ENCODE measurements around the gene CTSZ. TPM values are rescaled to one million over a fixed set of nuclear protein-coding genes. Genes with fewer than 3 reads are reported as not detected.
"Not testable (repeated sequence)": the region's sequence is repeated elsewhere in the genome, so short reads cannot be mapped to it uniquely, and the experiment has no call there.

The CTSZ gene
- total RNA-seq, 2 experiments from 2014 or later = 48.2 to 53.3 TPM

- Mint-ChIP-seq H3K4me1 (peaks cover 59% of the 10 kb centered on the region), H3K36me3 (ENCODE audit: low read depth) (peaks cover 33% of the 10 kb centered on the region), H3K4me3 (peak overlapping the region; percentile 90)
- not testable (repeated sequence) for DNase-seq, H3K27me3 Mint-ChIP-seq, H3K27ac Mint-ChIP-seq, H3K9me3 Mint-ChIP-seq
- ChIA-PET CTCF (interaction anchor here (4.2 kb wide), 1 partner anchor 10 kb away, joined by 16 read pairs; the partner anchor contains the start of gene ATP5F1E), POLR2A (interaction anchor here (0.5 kb wide), 1 partner anchor 122 kb away, joined by 3 read pairs; no protein-coding TSS in a partner anchor)
Observed at GRCh38 chr20:59041487-59041886, 34.4 kb upstream of the CTSZ start.

- Mint-ChIP-seq H3K4me3 (peak overlapping the region; percentile 90), H3K27me3 (no peaks in the 10 kb centered on the region), H3K36me3 (ENCODE audit: low read depth) (peaks cover 40% of the 10 kb centered on the region), H3K27ac (peak overlapping the region; percentile 68), H3K4me1 (peaks cover 67% of the 10 kb centered on the region), H3K9me3 (no peaks in the 10 kb centered on the region)
- ChIA-PET POLR2A (no interaction called here), CTCF (interaction anchor here (0.6 to 4.2 kb wide), 3 partner anchors 9 to 650 kb away, joined by 3 to 16 read pairs (median 4); partner anchors contain the start of gene ATP5F1E)
- no peak for DNase-seq
Observed at GRCh38 chr20:59040667-59041066, 33.6 kb upstream of the CTSZ start.

- peaks cover 71% of the 10 kb centered on the region for H3K4me1 Mint-ChIP-seq
- H3K9me3 Mint-ChIP-seq = no peaks in the 10 kb centered on the region
- H3K36me3 Mint-ChIP-seq (ENCODE audit: low read depth) = peaks cover 52% of the 10 kb centered on the region
- no peak for DNase-seq
- H3K27me3 Mint-ChIP-seq = no peaks in the 10 kb centered on the region
- ChIA-PET CTCF (interaction anchor here (0.6 kb wide), 1 partner anchor 57 kb away, joined by 3 read pairs; no protein-coding TSS in a partner anchor), POLR2A (no interaction called here)
- no peak overlapping the region for H3K4me3 Mint-ChIP-seq
- peak overlapping the region; percentile 34 for H3K27ac Mint-ChIP-seq
Observed at GRCh38 chr20:59039233-59039632, 32.2 kb upstream of the CTSZ start.

GRCh38 chr20:59037386-59037785 lies 30.3 kb upstream of the CTSZ start:
- Mint-ChIP-seq H3K36me3 (ENCODE audit: low read depth) (peaks cover 63% of the 10 kb centered on the region), H3K4me1 (peaks cover 66% of the 10 kb centered on the region), H3K9me3 (no peaks in the 10 kb centered on the region), H3K27ac (peak overlapping the region; percentile 47), H3K4me3 (no peak overlapping the region), H3K27me3 (no peaks in the 10 kb centered on the region)
- DNase-seq = no peak
- ChIA-PET POLR2A (no interaction called here), CTCF (no interaction called here)

- no peak overlapping the region for H3K27ac Mint-ChIP-seq
- CTCF ChIA-PET = no interaction called here
Observed at GRCh38 chr20:59035381-59035780, 28.3 kb upstream of the CTSZ start.

GRCh38 chr20:59033616-59034165 lies 26.6 kb upstream of the CTSZ start:
- H3K4me1 Mint-ChIP-seq = peaks cover 67% of the 10 kb centered on the region
- H3K36me3 Mint-ChIP-seq (ENCODE audit: low read depth) = peaks cover 72% of the 10 kb centered on the region
- POLR2A ChIA-PET = interaction anchor here (0.7 kb wide), 1 partner anchor 173 kb away, joined by 3 read pairs; no protein-coding TSS in a partner anchor
- no peaks in the 10 kb centered on the region for H3K27me3 Mint-ChIP-seq
- DNase-seq = no peak
- H3K4me3 Mint-ChIP-seq = peak overlapping the region; percentile 23
- H3K27ac Mint-ChIP-seq = no peak overlapping the region
- no peaks in the 10 kb centered on the region for H3K9me3 Mint-ChIP-seq
- CTCF ChIA-PET = interaction anchor here (1.2 kb wide), 1 partner anchor 174 kb away, joined by 4 read pairs; no protein-coding TSS in a partner anchor

More at GRCh38 chr20:59035381-59035780, 28.3 kb upstream of the CTSZ start:
- H3K27me3 Mint-ChIP-seq = no peaks in the 10 kb centered on the region
- H3K4me3 Mint-ChIP-seq = no peak overlapping the region
- POLR2A ChIA-PET = no interaction called here
- H3K36me3 Mint-ChIP-seq (ENCODE audit: low read depth) = peaks cover 64% of the 10 kb centered on the region
- peaks cover 66% of the 10 kb centered on the region for H3K4me1 Mint-ChIP-seq
- no peak for DNase-seq
- no peaks in the 10 kb centered on the region for H3K9me3 Mint-ChIP-seq

GRCh38 chr20:59033093-59033492 lies 26.0 kb upstream of the CTSZ start:
- DNase-seq = no peak
- ChIA-PET POLR2A (interaction anchor here (0.7 kb wide), 1 partner anchor 174 kb away, joined by 3 read pairs; no protein-coding TSS in a partner anchor), CTCF (interaction anchor here (1.2 to 2.4 kb wide), 2 partner anchors 9 to 174 kb away, joined by 4 to 16 read pairs; partner anchors contain the start of gene PRELID3B)
- peak overlapping the region; percentile 91 for H3K4me3 Mint-ChIP-seq
- no peaks in the 10 kb centered on the region for H3K9me3 Mint-ChIP-seq
- H3K27me3 Mint-ChIP-seq = no peaks in the 10 kb centered on the region
- H3K36me3 Mint-ChIP-seq (ENCODE audit: low read depth) = peaks cover 76% of the 10 kb centered on the region
- peak overlapping the region; percentile 90 for H3K27ac Mint-ChIP-seq
- H3K4me1 Mint-ChIP-seq = peaks cover 71% of the 10 kb centered on the region

GRCh38 chr20:59032713-59033059 lies 25.6 kb upstream of the CTSZ start:
- H3K9me3 Mint-ChIP-seq = no peaks in the 10 kb centered on the region
- H3K36me3 Mint-ChIP-seq (ENCODE audit: low read depth) = peaks cover 76% of the 10 kb centered on the region
- ChIA-PET POLR2A (interaction anchor here (0.7 kb wide), 1 partner anchor 174 kb away, joined by 3 read pairs; no protein-coding TSS in a partner anchor), CTCF (interaction anchor here (0.9 to 2.4 kb wide), 6 partner anchors 10 to 121 kb away, joined by 3 to 16 read pairs (median 3); partner anchors contain the start of gene PRELID3B)
- no peaks in the 10 kb centered on the region for H3K27me3 Mint-ChIP-seq
- H3K4me1 Mint-ChIP-seq = peaks cover 71% of the 10 kb centered on the region
- peak overlapping the region; percentile 91 for H3K4me3 Mint-ChIP-seq
- H3K27ac Mint-ChIP-seq = peak overlapping the region; percentile 90
- DNase-seq = no peak

- H3K27ac Mint-ChIP-seq = peak within 1 kb of the TSS; percentile 91
Observed at GRCh38 chr20:59032023-59032712, 25.1 kb upstream of the CTSZ start, which contains the start of gene ATP5F1E. Gene ATP5F1E, minus strand, starts transcription at chr20:59032335. Its CDS starts 84 bp downstream, at chr20:59032251.

GRCh38 chr20:59031564-59032022 lies 24.5 kb upstream of the CTSZ start:
- peak overlapping the region; percentile 91 for H3K27ac Mint-ChIP-seq
- POLR2A ChIA-PET = interaction anchor here (0.6 kb wide), 2 partner anchors 13 to 379 kb away, joined by 3 to 4 read pairs; no protein-coding TSS in a partner anchor

More at GRCh38 chr20:59032023-59032712, 25.1 kb upstream of the CTSZ start, which contains the start of gene ATP5F1E:
- Mint-ChIP-seq H3K4me3 (peak within 1 kb of the TSS; percentile 91), H3K9me3 (no peaks in the 10 kb centered on the region), H3K27me3 (no peaks in the 10 kb centered on the region), H3K36me3 (ENCODE audit: low read depth) (peaks cover 75% of the 10 kb centered on the region), H3K4me1 (peaks cover 71% of the 10 kb centered on the region)
- ChIA-PET CTCF (interaction anchor here (0.9 to 2.4 kb wide), 8 partner anchors 10 to 122 kb away, joined by 3 to 16 read pairs (median 3); partner anchors contain the start of gene PRELID3B), POLR2A (interaction anchor here (0.6 kb wide), 2 partner anchors 13 to 380 kb away, joined by 3 to 4 read pairs; no protein-coding TSS in a partner anchor)
- peak; percentile 95 for DNase-seq

GRCh38 chr20:59030911-59031563 lies 24.0 kb upstream of the CTSZ start:
- H3K27me3 Mint-ChIP-seq = no peaks in the 10 kb centered on the region
- H3K27ac Mint-ChIP-seq = peak overlapping the region; percentile 91
- DNase-seq = no peak
- peaks cover 75% of the 10 kb centered on the region for H3K36me3 Mint-ChIP-seq (ENCODE audit: low read depth)
- ChIA-PET CTCF (interaction anchor here (0.9 to 2.4 kb wide), 6 partner anchors 10 to 48 kb away, joined by 3 to 16 read pairs (median 4); partner anchors contain the start of gene PRELID3B), POLR2A (interaction anchor here (0.6 kb wide), 1 partner anchor 379 kb away, joined by 3 read pairs; no protein-coding TSS in a partner anchor)
- H3K4me3 Mint-ChIP-seq = peak overlapping the region; percentile 91
- H3K4me1 Mint-ChIP-seq = peaks cover 66% of the 10 kb centered on the region
- H3K9me3 Mint-ChIP-seq = no peaks in the 10 kb centered on the region

More at GRCh38 chr20:59031564-59032022, 24.5 kb upstream of the CTSZ start:
- Mint-ChIP-seq H3K4me1 (peaks cover 71% of the 10 kb centered on the region), H3K4me3 (peak overlapping the region; percentile 91), H3K36me3 (ENCODE audit: low read depth) (peaks cover 75% of the 10 kb centered on the region), H3K9me3 (no peaks in the 10 kb centered on the region), H3K27me3 (no peaks in the 10 kb centered on the region)
- no peak for DNase-seq
- CTCF ChIA-PET = interaction anchor here (0.9 to 2.4 kb wide), 6 partner anchors 10 to 49 kb away, joined by 3 to 16 read pairs (median 4); partner anchors contain the start of gene PRELID3B

- Mint-ChIP-seq H3K27ac (no peak overlapping the region), H3K4me3 (peak overlapping the region; percentile 52), H3K4me1 (peaks cover 61% of the 10 kb centered on the region), H3K9me3 (no peaks in the 10 kb centered on the region), H3K27me3 (no peaks in the 10 kb centered on the region), H3K36me3 (ENCODE audit: low read depth) (peaks cover 72% of the 10 kb centered on the region)
- POLR2A ChIA-PET = no interaction called here
- CTCF ChIA-PET = interaction anchor here (1.1 kb wide), 1 partner anchor 12 kb away, joined by 3 read pairs; no protein-coding TSS in a partner anchor
- DNase-seq = no peak
Observed at GRCh38 chr20:59028812-59029211, 21.8 kb upstream of the CTSZ start.
